ENCODE data around the gene HSPD1.

The HSPD1 gene

DNA sequence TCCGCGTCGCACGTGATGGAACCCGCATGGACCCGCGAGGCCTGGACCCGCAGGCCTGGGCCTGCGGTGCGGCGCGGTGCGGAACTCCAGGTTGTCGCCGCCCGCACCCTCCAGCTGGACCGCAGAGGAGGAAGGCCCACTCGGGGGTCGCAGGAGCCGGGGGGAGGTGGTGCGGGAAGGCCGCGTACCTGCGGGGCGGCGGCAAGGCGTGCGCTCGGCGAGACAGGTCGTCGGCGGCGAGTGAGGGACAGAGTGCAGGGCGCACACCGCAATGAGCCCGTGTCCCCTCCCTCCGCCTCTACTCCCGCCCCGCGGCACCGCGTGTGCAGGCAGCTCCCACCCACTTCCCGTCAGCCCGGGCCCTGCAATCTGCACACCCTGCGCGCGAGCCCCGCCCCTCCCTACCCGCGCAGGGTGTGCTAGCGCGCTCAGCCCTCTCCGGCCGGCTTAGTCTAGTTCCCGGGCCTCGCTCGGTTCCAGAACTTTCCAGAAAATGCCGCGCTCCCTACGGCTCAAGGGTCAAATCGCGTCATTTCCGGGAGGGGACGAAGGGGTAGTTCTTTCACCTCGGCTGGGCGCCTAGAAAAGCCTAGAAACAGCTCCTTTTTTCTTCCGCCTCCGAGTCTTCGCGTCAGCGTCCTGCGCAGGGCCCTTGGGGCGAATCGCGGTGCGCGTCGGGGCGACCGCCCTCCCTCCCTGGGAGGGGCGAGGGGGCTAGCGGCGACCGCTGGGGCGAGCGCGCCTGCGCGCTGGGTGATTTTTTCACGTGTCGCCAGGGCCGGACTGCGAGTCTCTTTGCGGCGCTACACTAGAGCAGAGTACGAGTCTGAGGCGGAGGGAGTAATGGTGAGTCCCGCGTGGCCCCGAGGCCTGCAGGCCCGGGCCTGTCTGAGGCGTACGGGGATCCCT is at the start of gene HSPD1, which contains the start of gene HSPE1:
TSS of gene HSPD1 (minus strand) at position 247 of the 909 bp plus-strand sequence. CDS start 992 bp downstream, outside the sequence.
TSS of gene HSPE1 (plus strand) at position 786 of the 909 bp plus-strand sequence. CDS start at position 844, 58 bp downstream.
- DNase-seq, result peak; percentile 94 to 99 (median 96)

DNA sequence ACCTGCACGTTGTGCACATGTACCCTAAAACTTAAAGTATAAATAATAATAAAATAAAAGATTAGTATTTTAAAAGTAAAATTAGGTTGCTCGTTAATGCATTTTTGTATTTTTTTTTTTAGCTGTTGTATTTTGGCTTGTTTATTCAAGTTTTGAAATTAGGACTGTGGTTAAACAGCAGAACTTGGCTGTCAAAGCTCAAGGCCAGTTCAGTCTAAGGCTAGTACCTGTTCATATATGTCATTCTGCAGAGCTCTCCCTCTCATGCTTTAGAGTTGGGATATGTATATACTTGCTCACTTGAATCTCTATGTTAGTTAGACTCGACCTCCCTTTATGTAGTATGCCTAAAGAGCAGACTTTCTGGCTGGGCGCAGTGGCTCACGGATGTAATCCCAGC is 48.9 kb upstream of the HSPD1 start:
- DNase-seq, result no peak

DNA sequence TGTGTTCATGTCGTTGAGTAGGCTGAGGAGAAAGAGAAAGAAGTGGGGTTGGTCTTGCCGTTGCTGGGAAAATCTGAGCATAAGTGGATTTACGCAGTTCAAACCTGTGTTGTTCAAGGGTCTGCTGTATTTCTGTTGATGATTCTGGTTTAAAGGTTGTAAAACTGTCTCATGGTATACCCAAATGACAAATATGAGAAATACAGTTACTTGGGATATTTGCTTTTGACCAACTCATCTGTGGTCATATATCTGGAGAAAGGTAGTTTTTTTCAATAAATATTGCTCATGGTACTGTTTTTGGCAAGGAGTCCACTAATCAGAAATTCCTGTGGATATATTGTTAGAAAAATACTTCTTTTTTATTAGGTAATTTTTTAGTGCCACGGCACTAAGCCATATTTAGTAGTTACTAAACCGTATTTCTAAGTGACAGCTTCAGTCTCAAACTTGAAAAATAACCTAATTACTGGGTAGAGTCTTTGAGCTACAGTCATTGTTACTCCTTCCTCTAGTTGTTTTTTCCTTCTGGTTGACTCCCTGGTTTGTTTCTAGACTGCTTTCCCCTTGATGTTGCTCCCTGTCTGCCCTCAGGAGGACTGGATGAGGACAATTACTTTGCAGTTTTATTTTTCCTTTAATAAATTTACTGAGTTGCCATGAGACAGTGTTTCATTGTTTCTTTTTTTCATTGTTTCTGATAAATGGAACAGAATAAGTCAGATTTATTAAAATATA is 47.7 kb upstream of the HSPD1 start:
- DNase-seq, result no peak

DNA sequence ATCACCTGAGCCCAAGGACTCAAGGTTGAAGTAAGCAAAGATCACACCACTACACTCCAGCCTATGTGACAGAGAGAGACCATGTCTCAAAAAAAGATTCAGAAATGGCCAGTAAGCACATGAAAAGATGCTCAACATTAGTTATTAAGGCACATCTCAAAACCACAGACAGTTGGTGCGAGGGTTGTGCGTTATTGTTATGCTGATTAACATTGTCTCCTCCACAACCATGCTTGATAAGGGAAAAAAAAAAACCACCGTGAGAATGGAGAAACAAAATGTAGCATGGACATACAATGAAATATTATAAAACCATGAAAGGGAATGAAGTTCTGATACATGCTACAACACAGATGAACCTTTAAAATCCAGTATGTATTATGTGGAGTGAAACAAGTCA is 43.6 kb upstream of the HSPD1 start:
- no peak for DNase-seq

DNA sequence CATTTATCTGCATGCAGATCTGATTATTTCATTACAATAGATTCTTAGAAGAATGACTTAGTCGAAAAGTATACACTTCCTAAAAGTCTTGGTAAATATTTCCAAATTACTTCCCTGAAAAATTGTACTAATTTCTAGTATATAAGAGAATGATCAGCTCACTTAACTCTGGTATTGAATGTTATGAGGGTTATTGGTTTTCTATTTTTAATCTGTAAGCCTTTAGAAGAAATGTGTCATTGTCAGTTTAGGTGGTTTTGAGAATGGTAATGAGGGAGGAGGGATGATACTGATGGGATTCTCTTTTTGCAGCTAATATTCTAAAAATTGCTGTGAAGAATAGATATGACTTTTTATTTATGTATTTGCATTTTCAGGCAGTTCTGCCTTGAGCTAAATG is 40.1 kb upstream of the HSPD1 start:
- DNase-seq, result no peak

DNA sequence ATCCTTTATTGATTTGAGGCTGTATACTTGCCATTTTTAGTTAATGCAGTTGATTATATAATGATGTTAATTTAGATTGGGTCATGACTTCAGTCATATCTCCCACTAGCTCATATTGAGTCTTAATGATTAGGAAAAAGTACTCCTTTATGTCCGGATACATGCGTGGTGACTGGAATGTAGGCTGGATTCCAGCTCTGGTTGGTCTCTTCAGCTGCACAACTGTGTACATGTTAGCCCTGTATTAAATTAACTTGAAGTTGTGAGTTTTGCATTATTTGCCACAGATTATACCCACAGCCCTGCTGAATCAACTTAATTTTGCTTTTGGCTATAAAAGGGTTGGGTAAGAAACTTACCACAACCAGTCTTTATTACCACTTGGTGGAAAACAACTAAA is 38.8 kb upstream of the HSPD1 start:
- DNase-seq, result no peak

DNA sequence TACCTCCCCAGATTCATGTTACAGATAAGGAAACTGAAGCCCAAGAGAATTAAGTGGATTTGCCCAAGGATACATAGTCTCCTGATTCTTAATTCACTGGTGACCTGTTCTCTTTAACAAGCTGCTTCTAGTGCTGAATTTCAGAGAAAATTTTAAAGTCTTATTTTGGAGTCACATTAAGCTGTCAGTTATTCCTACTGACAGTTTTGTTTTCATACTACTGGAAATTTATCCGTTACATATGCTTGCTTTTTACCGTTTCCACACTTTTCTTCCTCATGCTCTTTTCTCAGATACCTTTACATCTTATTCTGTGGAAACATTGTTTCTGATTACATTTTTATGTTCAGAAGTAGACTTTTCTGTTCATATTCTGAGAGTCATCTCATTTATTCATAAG is 17.5 kb upstream of the HSPD1 start:
- DNase-seq, result no peak

DNA sequence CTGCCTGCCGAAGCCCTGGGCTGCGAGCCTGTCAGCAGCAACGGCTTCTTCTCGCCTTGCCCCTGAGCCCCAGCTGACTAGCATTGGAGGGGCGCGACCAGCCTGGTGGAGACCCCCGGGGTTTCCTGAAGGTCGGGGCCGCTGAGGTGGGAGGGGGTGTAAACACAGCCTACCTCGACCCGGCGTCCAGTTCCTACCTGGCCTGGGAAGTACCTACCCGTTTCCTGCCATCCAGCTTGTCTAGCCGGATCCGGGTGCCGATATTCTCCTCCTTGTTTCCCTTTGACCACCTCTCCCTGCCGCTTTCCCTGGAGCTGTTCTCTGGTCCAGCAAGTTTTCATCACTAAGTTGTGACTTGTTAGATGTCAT is 16.7 kb upstream of the HSPD1 start:
- peak in 1 of 4 experiments; percentile 13 for DNase-seq

DNA sequence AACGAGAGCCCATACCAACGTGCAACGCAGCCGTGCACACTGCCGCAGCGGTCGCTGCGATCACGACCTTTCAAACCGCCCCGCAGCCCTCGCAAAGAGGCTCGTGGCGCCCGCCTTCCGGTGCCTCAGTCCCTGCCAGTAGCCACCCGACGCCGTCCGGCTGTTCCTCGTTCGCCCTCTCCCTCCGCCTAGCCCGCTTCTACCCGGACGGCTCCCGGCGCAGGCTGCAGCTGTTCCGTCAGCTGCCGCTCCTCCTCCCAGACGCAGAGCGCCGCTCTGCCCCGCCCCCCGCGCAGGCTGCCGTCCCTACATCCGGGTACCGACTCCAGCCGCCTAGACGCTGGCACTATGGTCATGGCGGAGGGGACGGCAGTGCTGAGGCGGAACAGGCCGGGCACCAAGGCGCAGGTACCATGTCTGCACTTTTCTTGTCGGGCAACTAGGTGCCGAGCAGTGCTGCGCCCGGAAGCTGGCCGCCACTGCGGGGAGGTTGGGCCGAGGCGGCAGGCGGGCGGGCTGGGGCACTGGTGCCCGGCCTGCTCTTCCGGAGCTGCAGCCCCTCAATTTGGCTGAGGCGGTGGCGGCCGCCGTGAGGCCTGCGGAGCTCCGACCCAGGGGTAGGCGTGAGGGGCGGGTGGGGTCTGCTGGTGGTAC is 16.2 kb upstream of the HSPD1 start, which contains the start of gene MOB4:
TSS of gene MOB4 (plus strand) at position 328 of the 654 bp plus-strand sequence. CDS start at position 349, 21 bp downstream.
- DNase-seq, result peak; percentile 83 to 90 (median 87)

DNA sequence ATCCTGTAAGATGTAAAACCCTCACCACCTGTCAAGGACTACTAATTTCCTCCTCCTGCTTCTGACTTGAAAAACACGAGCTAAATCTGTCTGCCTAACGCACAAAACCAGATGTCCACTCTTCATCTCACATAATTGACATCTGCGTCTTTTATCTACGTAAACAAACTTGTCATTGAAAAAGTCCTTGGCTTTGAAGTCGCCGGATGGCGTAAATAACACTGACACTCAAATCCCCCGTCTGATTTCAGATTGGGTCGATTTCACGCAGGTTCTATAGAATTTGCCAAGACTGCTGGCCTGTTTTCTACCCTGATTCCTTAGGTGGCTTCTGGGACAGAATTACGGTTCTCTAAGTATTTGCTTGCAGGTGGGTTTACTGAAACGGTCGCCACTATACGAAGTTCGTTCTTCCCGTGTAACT is 15.7 kb upstream of the HSPD1 start:
- DNase-seq, result no peak

DNA sequence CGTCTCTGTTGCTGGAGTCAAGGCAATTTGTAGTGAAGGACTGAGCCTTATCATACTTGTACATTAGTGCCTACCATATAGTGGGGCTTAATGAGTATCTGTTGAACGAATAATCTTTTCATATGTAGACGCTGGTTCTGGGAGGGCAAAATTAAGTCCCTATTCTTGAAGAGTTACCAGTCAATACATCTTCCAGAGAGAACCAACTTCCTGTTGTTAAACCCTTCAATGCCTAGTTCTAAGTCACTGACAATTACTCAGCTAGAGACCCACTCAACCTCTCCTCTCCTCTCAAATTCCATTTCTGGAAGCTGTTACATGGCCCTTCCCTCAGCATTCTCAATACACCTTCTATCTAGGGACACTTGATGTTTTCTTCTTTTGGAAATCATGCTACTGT is 15.1 kb upstream of the HSPD1 start:
- DNase-seq, result no peak

DNA sequence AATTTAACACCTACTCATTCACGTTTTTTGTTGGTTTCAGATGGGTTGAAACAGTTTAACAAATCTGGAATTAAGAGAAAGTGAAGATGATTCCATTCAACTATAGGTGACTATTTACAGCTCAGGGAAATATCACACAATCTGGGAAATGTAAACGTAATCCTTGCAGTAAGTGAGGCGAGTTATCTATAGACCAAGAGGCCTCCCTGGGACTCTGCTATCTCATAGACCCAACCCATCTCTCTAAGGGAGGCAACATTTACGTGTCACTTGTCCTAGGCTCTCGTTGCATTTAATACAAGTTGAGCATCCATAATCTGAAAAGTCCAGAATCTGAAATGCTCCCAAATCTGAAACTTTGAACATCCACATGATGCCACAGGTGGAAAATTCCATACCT is 14.3 kb upstream of the HSPD1 start:
- no peak for DNase-seq

DNA sequence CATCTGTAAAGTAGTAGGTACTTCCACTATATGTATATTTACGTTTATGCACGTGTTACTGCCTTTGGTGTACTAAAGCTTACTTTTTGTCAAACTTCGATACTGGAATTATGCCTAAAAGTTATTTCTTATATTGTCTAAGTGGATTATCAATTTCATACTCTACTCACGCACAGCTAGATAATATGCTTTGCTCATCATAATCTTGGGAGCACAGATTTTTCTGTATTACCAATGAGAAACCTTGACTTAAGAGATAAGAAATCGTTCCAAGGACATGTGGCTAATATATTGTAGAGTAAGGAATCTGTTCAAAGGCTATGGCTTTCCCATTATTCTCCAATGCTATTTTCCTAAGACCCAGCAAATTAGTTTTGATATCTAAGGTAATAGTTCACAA is 7.0 kb upstream of the HSPD1 start:
- DNase-seq, result no peak

DNA sequence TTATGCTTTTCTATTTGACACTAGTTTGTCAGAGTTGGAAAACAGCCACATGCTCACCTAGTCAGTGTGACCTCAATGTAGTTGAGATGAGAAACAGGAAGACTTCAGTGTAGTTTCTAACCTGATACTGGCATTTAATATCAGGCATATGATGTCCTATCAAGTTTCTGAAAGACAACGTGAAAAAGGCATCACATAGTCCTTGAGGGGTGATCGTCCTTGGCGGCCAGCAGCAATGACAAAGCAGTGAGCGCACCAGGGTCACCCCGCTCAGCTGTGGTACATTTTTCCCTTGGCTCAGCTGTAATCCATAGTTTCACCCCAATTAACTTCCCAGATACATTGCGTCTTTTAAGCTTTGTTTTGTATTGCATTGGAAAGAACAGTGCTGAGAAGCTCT is 4.9 kb upstream of the HSPD1 start:
- DNase-seq, result no peak

DNA sequence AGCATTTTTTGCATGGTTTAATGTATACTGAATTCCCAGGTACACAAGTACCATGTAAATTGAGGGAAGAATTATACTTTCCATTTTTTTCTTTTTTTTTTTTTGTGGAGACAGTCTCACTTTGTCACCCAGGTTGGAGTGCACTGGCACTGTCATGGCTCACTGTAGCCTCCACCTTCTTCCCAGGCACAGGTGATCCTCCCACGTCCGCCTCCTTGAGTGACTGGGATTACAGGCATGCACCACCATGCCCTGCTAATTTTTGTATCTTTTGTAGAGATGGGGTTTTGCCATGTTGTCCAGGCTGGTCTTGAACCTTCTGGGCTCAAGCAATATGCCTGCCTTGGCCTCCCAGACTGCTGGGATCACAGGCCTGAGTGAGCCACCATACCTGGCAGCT is 4.4 kb upstream of the HSPD1 start:
- DNase-seq, result no peak

DNA sequence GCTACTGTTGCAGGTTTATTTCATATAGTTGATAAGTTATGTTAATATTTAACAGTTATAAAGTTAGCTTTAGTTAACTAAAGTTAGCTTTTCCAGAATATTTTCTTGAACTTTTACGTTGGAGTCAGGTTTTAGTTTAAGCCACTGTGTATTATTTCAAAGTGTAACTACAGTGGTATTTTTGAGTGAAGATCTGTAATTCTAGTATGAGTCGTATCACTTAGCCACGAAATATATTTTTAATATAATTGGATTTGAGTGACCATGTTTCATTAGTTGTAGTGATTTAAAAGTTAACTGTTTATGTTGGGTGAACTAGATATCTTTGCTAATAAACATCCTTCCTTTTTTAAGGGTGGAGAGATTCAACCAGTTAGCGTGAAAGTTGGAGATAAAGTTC is 3.0 kb upstream of the HSPD1 start:
- no peak for DNase-seq

DNA sequence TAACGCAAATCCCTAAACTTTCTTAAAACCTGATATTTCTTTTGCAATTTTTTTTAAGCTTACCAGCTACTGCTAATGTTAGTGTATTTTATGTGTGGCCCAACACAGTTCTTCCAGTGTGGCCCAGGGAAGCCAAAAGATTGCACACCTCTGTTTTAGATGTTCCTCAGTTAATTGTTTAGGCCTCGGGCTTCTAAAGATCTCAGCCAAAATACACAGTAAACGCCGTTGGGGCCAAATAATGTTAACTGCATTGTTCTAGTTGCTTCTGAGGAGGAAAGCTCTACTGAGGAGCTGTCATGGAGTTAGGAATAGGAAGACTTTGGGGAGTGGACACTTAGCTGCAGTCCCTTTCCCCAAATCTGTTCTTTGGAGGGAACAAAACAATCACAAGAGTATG is 2.6 kb upstream of the HSPD1 start:
- no peak for DNase-seq

DNA sequence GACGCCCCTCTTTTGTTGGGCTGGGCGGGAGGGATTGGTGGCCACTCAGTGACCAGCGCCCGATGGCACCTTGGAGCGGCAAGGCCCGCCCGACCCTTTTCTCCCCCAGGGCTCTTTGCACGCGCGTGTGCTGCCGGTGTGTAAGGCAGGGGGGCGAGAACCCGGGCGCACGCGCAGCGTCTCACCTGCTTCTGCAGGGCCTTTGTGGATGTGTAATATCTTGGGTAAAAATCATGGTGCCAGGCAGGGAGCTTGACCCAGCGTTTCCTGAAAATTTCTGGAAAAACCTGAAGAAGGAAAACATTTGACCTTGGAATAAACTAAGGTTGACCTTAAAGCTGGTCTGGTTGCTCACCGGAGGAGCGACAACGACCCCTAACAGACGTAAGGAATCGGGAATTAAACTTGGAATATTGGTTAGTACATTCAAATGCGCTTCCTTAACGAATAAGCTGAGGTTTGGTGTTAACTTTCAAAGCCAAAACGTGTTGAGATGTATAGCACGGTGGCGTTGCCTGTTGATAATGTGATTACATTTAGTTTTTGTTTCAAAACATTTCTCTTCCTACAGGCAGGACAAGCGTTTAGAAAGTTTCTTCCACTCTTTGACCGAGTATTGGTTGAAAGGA is 977 bp upstream of the HSPD1 start:
- peak in 3 of 4 experiments; percentile 54 to 59 (median 56) for DNase-seq

DNA sequence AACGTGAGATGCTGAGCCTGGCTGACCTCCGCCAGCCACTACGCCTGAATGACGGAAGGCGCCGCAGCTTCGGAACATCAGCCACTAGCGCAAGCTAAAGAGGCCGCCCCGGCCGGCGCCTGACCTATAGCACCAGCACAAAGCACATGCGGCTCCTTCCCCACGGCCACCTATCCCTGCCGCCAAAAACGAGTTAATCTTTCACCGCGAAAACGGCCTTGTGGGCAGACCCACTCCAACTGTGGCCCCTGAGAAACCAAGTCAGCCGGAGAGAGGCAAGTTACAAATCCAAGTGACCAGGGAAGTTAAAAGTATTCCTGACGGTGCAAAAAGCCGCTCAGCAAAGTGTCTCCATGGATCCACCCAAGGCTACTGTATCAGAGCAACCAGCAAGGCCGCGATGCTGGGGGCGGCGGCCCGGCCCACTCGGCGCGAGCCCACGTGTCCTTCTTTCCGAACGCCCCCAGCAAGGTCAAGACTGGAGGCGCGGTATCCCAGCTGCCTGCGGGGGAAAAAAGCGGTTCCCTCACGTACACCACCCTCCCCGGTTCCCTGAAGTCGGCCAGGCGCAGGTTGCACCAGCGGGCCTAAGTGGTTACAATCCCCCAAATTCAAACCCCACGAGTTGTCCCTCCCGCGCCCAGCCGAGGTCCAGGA is 575 bp downstream of the HSPD1 start:
- DNase-seq, result peak in 3 of 4 experiments; percentile 12 to 38 (median 36)

DNA sequence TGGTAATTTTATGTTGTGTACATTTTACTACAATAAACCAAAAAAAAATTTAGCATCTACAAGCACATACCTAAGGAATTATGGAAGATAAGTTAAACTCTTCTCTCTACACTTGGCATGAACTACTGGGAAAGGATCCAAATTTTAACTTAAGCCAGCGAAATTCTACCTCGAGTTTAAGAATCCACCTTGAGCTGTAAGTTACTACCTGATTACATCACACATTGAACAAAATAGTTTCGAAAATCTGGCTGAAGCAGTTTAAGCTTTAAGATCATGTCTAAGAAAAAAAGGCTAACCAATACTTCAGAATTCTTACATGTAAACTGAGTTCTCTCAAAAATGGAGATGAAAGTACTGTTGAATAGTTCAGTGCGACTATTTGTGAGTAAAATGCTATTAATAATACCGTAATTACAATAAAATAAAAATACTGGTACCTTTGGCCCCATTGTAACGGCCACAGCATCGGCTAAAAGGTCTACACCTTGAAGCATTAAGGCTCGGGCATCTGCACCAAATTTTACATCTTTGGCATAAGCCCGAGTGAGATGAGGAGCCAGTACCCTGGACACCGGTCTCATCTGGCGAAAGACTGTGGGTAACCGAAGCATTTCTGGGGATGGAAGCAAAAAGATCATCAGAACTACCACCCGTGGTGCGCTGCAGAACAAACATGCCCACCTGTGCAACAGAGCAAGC is 1.3 kb downstream of the HSPD1 start:
- no peak for DNase-seq

DNA sequence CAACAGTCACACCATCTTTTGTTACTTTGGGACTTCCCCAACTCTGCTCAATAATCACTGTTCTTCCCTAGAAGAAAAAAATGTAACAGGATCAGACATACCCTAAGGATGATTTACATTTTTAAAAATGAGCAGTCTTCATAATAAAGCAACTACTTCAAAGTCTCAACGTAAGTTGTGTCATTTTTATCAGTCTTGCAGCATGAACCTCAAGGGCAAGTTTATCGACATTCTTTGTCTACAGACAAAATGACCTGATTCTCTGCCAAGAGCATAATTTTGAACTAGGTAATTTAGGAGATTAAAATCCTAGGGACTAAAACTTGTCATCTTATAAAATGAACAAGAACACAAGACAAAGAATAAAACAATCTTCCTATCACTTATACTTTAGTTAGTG is 2.3 kb downstream of the HSPD1 start:
- DNase-seq, result no peak

DNA sequence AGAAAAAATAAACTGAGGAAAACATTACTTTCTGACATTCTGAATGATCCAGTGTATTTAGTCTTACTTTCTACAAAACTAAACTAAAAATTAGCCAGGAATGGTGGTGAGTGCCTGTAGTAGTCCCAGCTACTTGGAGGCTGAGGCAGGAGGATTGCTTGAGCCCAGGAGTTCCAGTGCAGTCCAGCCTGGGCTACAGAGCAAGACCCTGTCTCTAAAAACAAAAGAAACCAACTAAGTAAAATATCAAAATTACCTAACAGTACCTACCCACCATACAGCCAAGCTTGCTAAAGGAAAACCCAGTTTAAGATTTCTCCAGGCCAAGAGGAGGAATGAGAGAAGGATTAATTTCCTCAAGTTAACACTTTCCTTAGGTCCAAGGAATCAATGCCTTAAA is 2.9 kb downstream of the HSPD1 start:
- DNase-seq, result no peak
